AG04449 (cell line): Measurements from ENCODE around the gene TCN2.

ENCODE experiments used
- CTCF ChIA-PET: fragments of 350-600 bp; formaldehyde crosslinking; extraction: SDS; loops from one replicate; lab custom pipeline; 2021; ENCODE audit warnings: antibody characterized with exemption; lab: Yijun Ruan, JAX
- POLR2A ChIA-PET: fragments of 400-600, 350-600 bp; formaldehyde crosslinking; extraction: SDS; loops from one replicate; lab custom pipeline; 2020; ENCODE audit warnings: antibody characterized with exemption, inconsistent platforms; lab: Yijun Ruan, JAX
- DNase-seq: peaks from one replicate; pipeline ENCODE4 v3.0.0-alpha.2; 2010; ENCODE audit warnings: low read depth, low spot score
- H3K4me3 ChIP-seq: 2 replicates; pipeline ENCODE4 v1.5.1; 2011; ENCODE audit warnings: low read depth, mild to moderate bottlenecking, control low read depth, low read length
- CTCF ChIP-seq: IDR thresholded peaks from one replicate; pipeline ENCODE4 v1.5.1; 2011; ENCODE audit warnings: mild to moderate bottlenecking, moderate library complexity, low read length, control low read depth, inconsistent platforms; ENCODE audit not compliant: insufficient read depth; ENCODE audit errors: missing control alignments

Gene TCN2

GRCh38 chr22:30643055-30643875, 36.3 kb downstream of the TCN2 start:
- ChIA-PET CTCF (interaction anchor here (0.9 to 4.0 kb wide), 5 partner anchors 9 to 120 kb away, joined by 3 to 37 read pairs (median 5); partner anchors contain the start of gene SLC35E4), POLR2A (interaction anchor here (1.0 kb wide), 1 partner anchor 8 kb away, joined by 4 read pairs; the partner anchor contains the start of gene SLC35E4)
- no peak for DNase-seq
- no peak overlapping the region for H3K4me3 ChIP-seq
- no peak for TF ChIP-seq CTCF

- no peak for DNase-seq
- H3K4me3 ChIP-seq: no peak overlapping the region
- CTCF ChIA-PET: interaction anchor here (1.0 to 1.5 kb wide), 4 partner anchors 9 to 108 kb away, joined by 3 to 10 read pairs (median 6); partner anchors contain the start of gene SLC35E4
- TF ChIP-seq CTCF: no peak
- POLR2A ChIA-PET: no interaction called here
These were observed 39.7 kb downstream of the TCN2 start for GRCh38 chr22:30646518-30647160.

GRCh38 chr22:30647536-30647935, 40.6 kb downstream of the TCN2 start:
- ChIA-PET CTCF (interaction anchor here (5.3 kb wide), 1 partner anchor 13 kb away, joined by 26 read pairs; no protein-coding TSS in a partner anchor), POLR2A (no interaction called here)
- H3K4me3 ChIP-seq: no peak overlapping the region
- DNase-seq: no peak
- no peak for TF ChIP-seq CTCF

GRCh38 chr22:30648825-30649224, 41.9 kb downstream of the TCN2 start:
- no peak for DNase-seq
- CTCF ChIA-PET: interaction anchor here (1.1 to 5.3 kb wide), 3 partner anchors 12 to 106 kb away, joined by 3 to 26 read pairs (median 4); no protein-coding TSS in a partner anchor
- POLR2A ChIA-PET: no interaction called here
- no peak overlapping the region for H3K4me3 ChIP-seq
- TF ChIP-seq CTCF: no peak

- CTCF ChIA-PET: interaction anchor here (1.1 to 5.3 kb wide), 3 partner anchors 11 to 105 kb away, joined by 3 to 26 read pairs (median 4); no protein-coding TSS in a partner anchor
- DNase-seq: no peak
- H3K4me3 ChIP-seq: no peak overlapping the region
- POLR2A ChIA-PET: no interaction called here
- TF ChIP-seq CTCF: no peak
These were observed 42.5 kb downstream of the TCN2 start for GRCh38 chr22:30649430-30650007.
